Measurements from ENCODE around the gene FMO4. TPM values are rescaled to one million over a fixed set of nuclear protein-coding genes. Genes with fewer than 3 reads are reported as not detected.
"Not testable (repeated sequence)": the region's sequence is repeated elsewhere in the genome, so short reads cannot be mapped to it uniquely, and the experiment has no call there.

FMO4 gene
- total RNA-seq, 3 donors from 2014 or later = 7.7 to 27.7 (median 20.3) TPM

- intact Hi-C loops (cut with DNase I; ENCODE audit: low total_unique reads) = no loop called here
- no peaks in the 10 kb centered on the region for H3K9me3 ChIP-seq
- H3K27ac ChIP-seq = no peak overlapping the region
- H3K4me3 ChIP-seq = no peak overlapping the region
- no peaks in the 10 kb centered on the region for H3K27me3 ChIP-seq
- H3K4me1 ChIP-seq = no peaks in the 10 kb centered on the region
- no peak for TF ChIP-seq POLR2AphosphoS5 (IDR thresholded peaks at IDR 0.05)
- no peak for TF ChIP-seq POLR2A (IDR thresholded peaks at IDR 0.05)
- TF ChIP-seq CTCF (IDR thresholded peaks at IDR 0.05) = no peak
- DNase-seq (ENCODE audit: low spot score in 2 of 2) = no peak
- H3K36me3 ChIP-seq = no peaks in the 10 kb centered on the region
Measured at GRCh38 chr1:171381866-171382210, 67.9 kb downstream of the FMO4 start.

- no peak overlapping the region for H3K27ac ChIP-seq
- intact Hi-C loops (cut with DNase I; ENCODE audit: low total_unique reads) = no loop called here
- TF ChIP-seq CTCF (IDR thresholded peaks at IDR 0.05) (no peak), POLR2A (IDR thresholded peaks at IDR 0.05) (no peak), POLR2AphosphoS5 (IDR thresholded peaks at IDR 0.05) (no peak)
- no peaks in the 10 kb centered on the region for H3K4me1 ChIP-seq
- no peaks in the 10 kb centered on the region for H3K27me3 ChIP-seq
- H3K4me3 ChIP-seq = no peak overlapping the region
- no peak for DNase-seq (ENCODE audit: low spot score in 2 of 2)
- no peaks in the 10 kb centered on the region for H3K36me3 ChIP-seq
- no peaks in the 10 kb centered on the region for H3K9me3 ChIP-seq
Measured at GRCh38 chr1:171384496-171384895, 70.5 kb downstream of the FMO4 start.

GRCh38 chr1:171389171-171389570, 75.2 kb downstream of the FMO4 start:
- no peak for DNase-seq (ENCODE audit: low spot score in 2 of 2)
- Histone ChIP-seq H3K4me3 (no peak overlapping the region), H3K9me3 (no peaks in the 10 kb centered on the region), H3K36me3 (no peaks in the 10 kb centered on the region), H3K27me3 (no peaks in the 10 kb centered on the region), H3K4me1 (no peaks in the 10 kb centered on the region), H3K27ac (no peak overlapping the region)
- no peak for TF ChIP-seq POLR2A (IDR thresholded peaks at IDR 0.05)
- TF ChIP-seq CTCF (IDR thresholded peaks at IDR 0.05) = no peak
- no peak for TF ChIP-seq POLR2AphosphoS5 (IDR thresholded peaks at IDR 0.05)
- intact Hi-C loops (cut with DNase I; ENCODE audit: low total_unique reads) = no loop called here

- H3K9me3 ChIP-seq; H3K27me3 ChIP-seq; H3K36me3 ChIP-seq; H3K4me1 ChIP-seq; DNase-seq (ENCODE audit: low spot score in 2 of 2); intact Hi-C loops (cut with DNase I; ENCODE audit: low total_unique reads); H3K27ac ChIP-seq; H3K4me3 ChIP-seq: not testable (repeated sequence)
Measured at GRCh38 chr1:171390740-171391139, 76.8 kb downstream of the FMO4 start.

Other genes starting within 250 kb of the FMO4 start
- gene FMO3, start 223.3 kb upstream of the FMO4 start, total RNA-seq = 10 to 100 TPM in 1 of 3 donors, 1 to 10 TPM in 2; 5.3 to 19.3 (median 6.1) TPM
- gene FMO2, start 128.9 kb upstream of the FMO4 start, total RNA-seq = 100 to 1,000 TPM in 2 of 3 donors, 10 to 100 TPM in 1; 79.5 to 141 (median 132) TPM
- gene FMO1, start 65.7 kb upstream of the FMO4 start, total RNA-seq = 1 to 10 TPM; 4.3 to 9.4 (median 7.0) TPM
- gene PRRC2C, start 171.3 kb downstream of the FMO4 start, total RNA-seq = 100 to 1,000 TPM in 1 of 3 donors, 10 to 100 TPM in 2; 91.1 to 126 (median 96.0) TPM